Activated CD4-positive, alpha-beta T cell treated with anti-CD3 and anti-CD28 coated beads, Interleukin-2, amount 10 ng/mL, durations not matched to agents 7 days and 5 days (primary cell): ENCODE data around the gene STK16. TPM values are rescaled to one million over a fixed set of nuclear protein-coding genes. Genes with fewer than 3 reads are reported as not detected.

Source experiments
- CTCF ChIA-PET: fragments of 350-600 bp; sonication (Branson Sonifier 250); formaldehyde crosslinking; loops from one replicate; lab custom pipeline; 2021; ENCODE audit warnings: antibody characterized with exemption; lab: Charles Lee
- POLR2A ChIA-PET: fragments of 350-600 bp; sonication (Branson Sonifier 250); formaldehyde crosslinking; loops from one replicate; lab custom pipeline; 2021; ENCODE audit warnings: antibody characterized with exemption; lab: Charles Lee
- DNase-seq: peaks from one replicate; pipeline ENCODE4 v3.0.0-alpha.2; 2020
- H3K27ac Mint-ChIP-seq: one replicate; pipeline ENCODE4 v1.8.0; 2021; ENCODE audit warnings: mild to moderate bottlenecking, moderate library complexity, mixed read lengths
- H3K27me3 Mint-ChIP-seq: one replicate; pipeline ENCODE4 v1.8.0; 2021; ENCODE audit warnings: mixed read lengths
- H3K36me3 Mint-ChIP-seq: one replicate; pipeline ENCODE4 v1.8.0; 2021; ENCODE audit warnings: low read depth, mixed read lengths
- H3K4me1 Mint-ChIP-seq: one replicate; pipeline ENCODE4 v1.8.0; 2021; ENCODE audit warnings: mixed read lengths
- H3K4me3 Mint-ChIP-seq: one replicate; pipeline ENCODE4 v1.8.0; 2021; ENCODE audit warnings: mild to moderate bottlenecking, moderate library complexity, mixed read lengths
- H3K9me3 Mint-ChIP-seq: one replicate; pipeline ENCODE4 v1.8.0; 2021; ENCODE audit warnings: mixed read lengths
- total RNA-seq, 2 experiments: library from RNA; stranded (reverse); gene quantifications; one replicate each; pipeline ENCODE4 v1.2.3, GENCODE V29; 2021

Gene STK16
- total RNA-seq, 2 experiments from 2014 or later, result 33.0 to 33.5 TPM

DNA sequence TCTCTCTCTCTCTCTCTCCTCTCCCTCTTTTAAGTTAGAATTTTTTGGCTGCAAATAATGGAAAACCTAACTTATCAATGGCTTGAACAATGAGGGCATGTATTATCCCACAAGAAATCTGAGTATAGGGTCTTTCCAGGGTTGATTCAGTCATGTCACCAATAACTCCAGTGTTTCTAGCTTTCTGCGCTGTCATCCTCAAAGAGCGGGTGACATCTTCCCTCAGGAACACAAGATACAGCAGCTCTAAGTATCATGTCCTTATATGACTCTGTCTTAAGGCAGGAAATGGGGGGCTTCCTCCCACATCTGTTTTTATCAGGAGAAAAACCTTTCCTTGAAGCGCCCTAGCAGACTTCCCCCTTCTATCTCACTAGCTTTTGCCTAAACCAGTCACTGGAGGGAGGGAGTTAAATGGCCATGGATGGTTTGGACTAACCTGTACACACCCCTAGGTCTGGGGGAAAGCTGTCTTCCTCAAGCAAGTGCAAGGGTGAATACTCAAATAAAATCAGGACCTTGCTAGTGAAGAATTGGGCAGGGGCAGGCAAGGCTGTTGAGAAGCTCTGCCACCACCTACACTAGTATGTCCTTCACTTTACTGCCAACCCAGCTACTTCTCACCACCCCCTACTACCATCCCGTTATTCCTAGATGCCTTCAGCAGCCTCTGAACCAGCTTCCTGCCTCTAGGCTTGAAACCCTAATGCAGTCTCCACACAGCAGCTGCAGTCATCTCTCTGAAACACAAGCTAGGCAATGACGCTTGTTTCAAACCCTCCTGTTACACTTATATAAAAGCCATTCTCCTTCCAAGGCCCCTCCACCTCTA, 16.0 kb downstream of the STK16 start:
- ChIA-PET POLR2A (interaction anchor here (0.7 kb wide), 1 partner anchor 43 kb away, joined by 3 read pairs; the partner anchor contains the start of gene ABCB6), CTCF (interaction anchor here (0.7 to 4.4 kb wide), 11 partner anchors 9 to 80 kb away, joined by 3 to 23 read pairs (median 4); partner anchors contain the start of genes DNAJB2, GLB1L and STK16)
- H3K4me3 Mint-ChIP-seq, result no peak overlapping the region
- no peak overlapping the region for H3K27ac Mint-ChIP-seq
- no peak for DNase-seq
- H3K4me1 Mint-ChIP-seq, result no peaks in the 10 kb centered on the region
- peaks cover 17% of the 10 kb centered on the region for H3K27me3 Mint-ChIP-seq
- H3K36me3 Mint-ChIP-seq, result no peaks in the 10 kb centered on the region
- H3K9me3 Mint-ChIP-seq, result no peaks in the 10 kb centered on the region

DNA sequence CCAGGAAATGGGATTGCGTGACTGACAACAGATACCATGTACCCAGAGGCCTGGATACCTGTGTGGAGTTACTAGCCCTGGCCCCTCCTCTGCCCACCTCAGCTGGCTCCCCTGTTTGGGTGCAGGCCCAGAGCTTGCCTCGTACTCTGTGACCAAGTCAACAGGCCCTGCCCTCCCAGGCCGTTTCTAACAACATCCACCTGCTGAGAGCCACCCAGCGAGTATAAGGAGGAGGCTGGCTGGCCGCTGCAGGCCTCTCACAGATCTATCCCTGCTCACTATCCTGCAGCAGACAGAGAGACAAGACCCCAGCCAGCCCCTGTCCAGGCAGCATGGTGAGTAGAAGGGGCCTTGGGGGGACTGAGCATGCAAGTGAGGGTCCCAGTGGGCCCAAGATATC, 21.0 kb downstream of the STK16 start:
- no peak overlapping the region for H3K4me3 Mint-ChIP-seq
- CTCF ChIA-PET, result interaction anchor here (1.9 to 3.1 kb wide), 3 partner anchors 11 to 28 kb away, joined by 7 to 11 read pairs (median 8); no protein-coding TSS in a partner anchor
- no peaks in the 10 kb centered on the region for H3K36me3 Mint-ChIP-seq
- no peaks in the 10 kb centered on the region for H3K9me3 Mint-ChIP-seq
- no peak overlapping the region for H3K27ac Mint-ChIP-seq
- no peak for DNase-seq
- H3K27me3 Mint-ChIP-seq, result peaks cover 5% of the 10 kb centered on the region
- POLR2A ChIA-PET, result no interaction called here
- no peaks in the 10 kb centered on the region for H3K4me1 Mint-ChIP-seq

DNA sequence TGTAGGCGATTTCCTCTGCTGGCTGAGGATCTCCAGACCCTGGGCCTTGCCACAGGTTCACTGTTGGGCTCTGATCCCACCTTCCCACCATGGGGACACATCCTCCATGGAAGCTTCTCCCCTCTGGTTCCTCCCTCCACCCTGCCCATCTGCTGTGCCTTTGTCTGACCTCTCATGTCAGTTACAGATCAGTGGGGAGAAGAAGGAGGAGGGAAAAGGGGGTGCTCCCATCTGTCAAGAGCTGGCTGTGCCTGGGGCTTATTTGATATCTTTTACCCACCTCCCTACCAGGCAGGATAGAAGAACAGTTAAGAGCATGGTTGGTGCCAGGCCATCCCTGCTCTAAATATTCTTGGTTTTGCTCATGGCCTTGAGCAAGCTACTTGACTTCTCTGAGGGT, 21.6 kb downstream of the STK16 start:
- Mint-ChIP-seq H3K36me3 (no peaks in the 10 kb centered on the region), H3K4me3 (no peak overlapping the region), H3K9me3 (no peaks in the 10 kb centered on the region), H3K27me3 (no peaks in the 10 kb centered on the region), H3K27ac (no peak overlapping the region), H3K4me1 (no peaks in the 10 kb centered on the region)
- CTCF ChIA-PET, result interaction anchor here (0.6 to 3.1 kb wide), 4 partner anchors 10 to 145 kb away, joined by 5 to 11 read pairs (median 8); no protein-coding TSS in a partner anchor
- no peak for DNase-seq
- POLR2A ChIA-PET, result no interaction called here

DNA sequence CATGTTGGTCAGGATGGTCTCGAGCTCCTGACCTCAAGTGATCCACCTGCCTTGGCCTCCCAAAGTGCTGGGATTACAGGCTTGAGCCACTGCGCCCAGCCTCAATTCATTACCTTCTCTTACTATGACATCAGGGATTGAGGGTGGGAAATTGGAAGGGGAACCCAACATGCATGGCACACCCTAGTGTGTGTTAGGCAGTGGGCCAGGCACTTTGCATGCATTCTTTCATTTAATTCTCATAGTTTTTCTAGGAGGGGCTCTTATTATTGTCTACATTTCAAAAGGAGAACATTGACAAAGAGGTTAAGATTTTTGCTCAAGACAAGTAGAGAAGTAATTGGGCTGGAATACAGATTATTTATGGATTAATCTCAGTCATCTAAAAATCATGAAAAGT, 23.0 kb downstream of the STK16 start:
- Mint-ChIP-seq H3K4me3 (no peak overlapping the region), H3K4me1 (no peaks in the 10 kb centered on the region), H3K36me3 (no peaks in the 10 kb centered on the region), H3K27me3 (no peaks in the 10 kb centered on the region), H3K9me3 (no peaks in the 10 kb centered on the region), H3K27ac (no peak overlapping the region)
- no peak for DNase-seq
- POLR2A ChIA-PET, result no interaction called here
- CTCF ChIA-PET, result interaction anchor here (3.1 kb wide), 1 partner anchor 26 kb away, joined by 11 read pairs; no protein-coding TSS in a partner anchor

DNA sequence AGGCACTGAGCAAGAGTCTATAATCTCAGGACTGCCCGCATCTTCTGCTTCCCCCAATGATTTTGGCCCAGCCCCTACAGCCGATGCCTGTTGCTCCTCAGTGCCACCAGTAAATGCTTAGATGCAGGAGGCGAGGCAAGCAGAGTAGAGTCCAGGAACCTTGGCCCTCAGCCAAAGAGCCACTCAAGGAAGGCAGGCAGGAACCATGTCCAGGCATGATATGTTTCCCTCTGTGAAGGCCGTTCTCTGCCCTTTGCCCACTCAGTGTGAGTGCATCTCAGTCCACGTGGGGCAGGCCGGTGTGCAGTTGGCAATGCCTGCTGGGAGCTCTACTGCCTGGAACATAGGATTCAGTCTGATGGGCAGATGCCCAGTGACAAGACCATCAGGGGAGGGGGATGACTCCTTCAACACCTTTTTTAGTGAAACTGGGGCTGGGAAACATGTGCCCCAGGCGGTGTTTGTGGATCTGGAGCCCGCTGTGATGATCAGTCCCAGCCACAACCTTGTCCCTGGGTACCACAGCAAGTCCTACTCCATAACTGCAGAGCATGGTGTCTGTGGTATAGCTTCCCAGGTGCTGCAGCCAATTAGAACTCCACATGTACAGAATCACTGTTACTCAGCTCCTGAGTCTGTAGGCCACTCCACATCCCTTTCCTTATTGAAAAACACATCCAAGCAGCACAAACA, 24.2 kb downstream of the STK16 start:
- CTCF ChIA-PET, result interaction anchor here (0.7 to 1.5 kb wide), 3 partner anchors 9 to 99 kb away, joined by 3 to 9 read pairs (median 6); partner anchors contain the start of gene DNAJB2
- DNase-seq, result no peak
- no peaks in the 10 kb centered on the region for H3K4me1 Mint-ChIP-seq
- H3K27me3 Mint-ChIP-seq, result no peaks in the 10 kb centered on the region
- H3K36me3 Mint-ChIP-seq, result no peaks in the 10 kb centered on the region
- no peak overlapping the region for H3K4me3 Mint-ChIP-seq
- H3K9me3 Mint-ChIP-seq, result no peaks in the 10 kb centered on the region
- POLR2A ChIA-PET, result interaction anchor here (0.6 kb wide), 1 partner anchor 224 kb away, joined by 3 read pairs; no protein-coding TSS in a partner anchor
- H3K27ac Mint-ChIP-seq, result no peak overlapping the region

DNA sequence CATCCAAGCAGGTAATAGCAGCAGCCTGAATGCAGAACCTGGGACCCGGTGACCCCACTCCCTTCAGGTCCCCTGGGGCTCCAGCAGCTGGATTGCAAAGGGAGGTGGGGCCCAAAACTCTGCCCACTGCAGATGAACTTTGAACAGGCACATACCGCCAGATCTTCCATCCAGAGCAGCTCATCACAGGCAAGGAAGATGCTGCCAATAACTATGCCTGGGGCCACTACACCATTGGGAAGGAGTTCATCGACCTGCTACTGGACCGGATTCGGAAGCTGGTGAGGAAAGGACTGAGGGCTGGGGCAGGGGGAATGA, 24.7 kb downstream of the STK16 start:
- Mint-ChIP-seq H3K4me1 (no peaks in the 10 kb centered on the region), H3K9me3 (no peaks in the 10 kb centered on the region), H3K27ac (no peak overlapping the region), H3K27me3 (no peaks in the 10 kb centered on the region), H3K36me3 (no peaks in the 10 kb centered on the region), H3K4me3 (no peak overlapping the region)
- ChIA-PET CTCF (interaction anchor here (0.7 to 1.5 kb wide), 3 partner anchors 9 to 99 kb away, joined by 3 to 9 read pairs (median 6); partner anchors contain the start of gene DNAJB2), POLR2A (interaction anchor here (0.6 kb wide), 1 partner anchor 224 kb away, joined by 3 read pairs; no protein-coding TSS in a partner anchor)
- DNase-seq, result no peak

DNA sequence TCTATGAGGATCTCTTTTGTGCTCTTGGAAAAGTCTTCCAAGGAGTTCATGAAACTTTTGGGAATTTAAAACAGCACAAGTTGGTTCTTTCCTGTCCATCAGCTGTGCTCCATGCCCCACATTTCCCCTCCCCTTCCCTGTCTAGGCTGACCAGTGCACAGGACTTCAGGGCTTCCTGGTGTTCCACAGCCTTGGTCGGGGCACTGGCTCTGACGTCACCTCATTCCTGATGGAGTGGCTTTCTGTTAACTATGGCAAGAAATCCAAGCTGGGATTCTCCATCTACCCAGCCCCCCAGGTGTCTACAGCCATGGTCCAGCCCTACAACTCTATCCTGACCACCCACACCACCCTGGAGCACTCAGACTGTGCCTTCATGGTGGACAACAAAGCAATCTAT, 25.7 kb downstream of the STK16 start:
- Mint-ChIP-seq H3K27me3 (no peaks in the 10 kb centered on the region), H3K4me1 (no peaks in the 10 kb centered on the region), H3K36me3 (no peaks in the 10 kb centered on the region), H3K27ac (no peak overlapping the region), H3K4me3 (no peak overlapping the region), H3K9me3 (no peaks in the 10 kb centered on the region)
- CTCF ChIA-PET, result interaction anchor here (0.8 to 1.5 kb wide), 3 partner anchors 8 to 23 kb away, joined by 3 to 9 read pairs (median 5); partner anchors contain the start of gene DNAJB2
- POLR2A ChIA-PET, result no interaction called here
- no peak for DNase-seq

DNA sequence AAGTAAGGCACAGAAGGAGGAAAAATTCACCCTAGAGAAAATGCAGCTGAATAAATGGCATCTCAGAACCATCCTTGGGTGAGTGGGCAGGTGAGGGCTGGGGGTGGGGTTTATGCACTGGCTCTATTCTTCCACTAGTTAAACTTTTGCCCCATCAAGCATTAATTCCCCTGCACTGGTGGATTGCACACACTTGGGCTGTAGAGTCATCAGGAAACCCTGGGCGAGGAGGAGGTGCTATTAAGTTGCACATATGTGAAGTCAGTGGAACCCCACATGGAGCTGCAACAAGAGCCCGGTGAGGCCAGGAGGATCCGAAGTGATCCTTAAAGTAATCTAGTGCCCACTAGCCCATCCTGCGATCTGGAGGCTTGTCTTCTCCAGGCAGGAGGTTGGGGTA, 27.1 kb downstream of the STK16 start:
- Mint-ChIP-seq H3K27me3 (no peaks in the 10 kb centered on the region), H3K4me1 (peaks cover 3% of the 10 kb centered on the region), H3K4me3 (no peak overlapping the region), H3K27ac (no peak overlapping the region), H3K9me3 (no peaks in the 10 kb centered on the region), H3K36me3 (no peaks in the 10 kb centered on the region)
- ChIA-PET POLR2A (no interaction called here), CTCF (interaction anchor here (15.6 kb wide), 1 partner anchor 23 kb away, joined by 194 read pairs; no protein-coding TSS in a partner anchor)
- DNase-seq, result no peak

DNA sequence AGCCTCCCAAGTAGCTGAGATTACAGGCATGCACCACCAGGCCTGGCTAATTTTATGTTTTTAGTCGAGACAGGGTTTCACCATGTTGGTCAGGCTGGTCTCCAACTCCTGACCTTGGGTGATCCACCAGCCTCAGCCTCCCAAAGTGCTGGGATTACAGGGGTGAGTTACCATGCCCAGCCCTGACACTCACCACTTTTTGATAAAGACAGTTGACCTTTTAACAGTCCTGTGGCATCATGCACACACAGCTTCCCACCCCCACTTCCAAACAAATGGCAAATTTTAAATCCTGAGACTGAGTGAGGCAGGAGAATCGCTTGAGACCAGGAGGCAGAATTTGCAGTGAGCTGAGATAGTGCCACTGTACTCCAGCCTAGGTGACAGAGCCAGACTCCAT, 27.7 kb downstream of the STK16 start:
- CTCF ChIA-PET, result interaction anchor here (15.6 kb wide), 1 partner anchor 22 kb away, joined by 194 read pairs; no protein-coding TSS in a partner anchor
- no peak overlapping the region for H3K4me3 Mint-ChIP-seq

DNA sequence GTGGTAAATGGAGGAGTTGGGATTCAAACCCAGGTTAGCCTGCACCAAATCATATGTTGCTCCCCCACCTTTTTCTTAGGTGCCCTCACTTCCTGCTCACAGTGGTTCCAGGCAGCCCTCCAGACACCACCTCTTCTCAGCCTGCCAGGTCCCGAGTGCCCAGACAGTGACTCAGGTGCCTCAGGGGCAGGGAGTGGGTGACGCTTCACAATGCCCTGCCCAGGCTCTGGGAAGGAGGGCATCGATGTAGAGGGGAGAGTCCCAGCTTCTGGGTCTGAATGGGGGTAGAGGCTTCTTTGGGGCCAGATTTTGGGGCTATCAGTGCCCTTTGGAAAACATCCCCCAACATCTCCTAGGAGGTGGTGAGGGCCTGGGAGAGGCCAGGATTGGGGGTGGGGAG, 28.7 kb downstream of the STK16 start:
- Mint-ChIP-seq H3K9me3 (no peaks in the 10 kb centered on the region), H3K4me1 (peaks cover 19% of the 10 kb centered on the region), H3K27ac (no peak overlapping the region), H3K27me3 (no peaks in the 10 kb centered on the region), H3K36me3 (no peaks in the 10 kb centered on the region), H3K4me3 (no peak overlapping the region)
- CTCF ChIA-PET, result interaction anchor here (1.2 to 15.6 kb wide), 2 partner anchors 12 to 22 kb away, joined by 8 to 194 read pairs; no protein-coding TSS in a partner anchor
- no peak for DNase-seq
- POLR2A ChIA-PET, result no interaction called here

More for the DNA sequence above, 27.7 kb downstream of the STK16 start:
- Mint-ChIP-seq H3K27me3 (no peaks in the 10 kb centered on the region), H3K9me3 (no peaks in the 10 kb centered on the region), H3K36me3 (no peaks in the 10 kb centered on the region), H3K4me1 (peaks cover 9% of the 10 kb centered on the region), H3K27ac (no peak overlapping the region)
- no peak for DNase-seq
- POLR2A ChIA-PET, result no interaction called here

DNA sequence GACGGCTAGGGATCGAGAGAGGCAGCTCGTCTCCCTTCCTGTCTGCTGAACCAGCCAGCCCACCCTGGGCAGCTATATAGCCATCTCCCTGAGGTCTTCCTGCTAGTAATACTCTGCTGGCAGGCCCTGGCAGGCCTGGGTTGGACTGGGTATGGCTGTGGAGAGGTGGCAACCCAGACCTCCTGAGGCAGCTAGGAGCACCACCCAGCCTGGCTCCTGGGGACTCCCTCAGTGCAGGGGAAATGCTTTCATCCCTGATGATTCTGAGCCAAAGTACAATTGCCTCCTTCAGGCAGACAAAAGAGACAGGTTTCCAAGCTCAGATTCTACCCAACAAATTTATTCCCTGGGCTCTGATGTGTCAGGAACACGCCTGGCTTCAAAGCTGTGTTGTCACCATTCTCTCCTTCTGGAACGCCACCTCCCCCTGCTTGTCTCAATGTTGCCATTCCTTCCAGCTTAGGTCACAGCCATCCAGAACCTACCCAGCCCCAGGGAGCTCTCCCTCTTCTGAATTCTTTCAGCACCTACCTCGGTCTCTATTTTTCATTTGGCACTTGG, 29.2 kb downstream of the STK16 start:
- CTCF ChIA-PET, result interaction anchor here (1.2 to 15.6 kb wide), 2 partner anchors 13 to 21 kb away, joined by 8 to 194 read pairs; no protein-coding TSS in a partner anchor
- peaks cover 20% of the 10 kb centered on the region for H3K4me1 Mint-ChIP-seq
- no peak for DNase-seq
- H3K9me3 Mint-ChIP-seq, result no peaks in the 10 kb centered on the region
- POLR2A ChIA-PET, result no interaction called here
- H3K27ac Mint-ChIP-seq, result no peak overlapping the region
- no peak overlapping the region for H3K4me3 Mint-ChIP-seq
- H3K36me3 Mint-ChIP-seq, result no peaks in the 10 kb centered on the region
- H3K27me3 Mint-ChIP-seq, result no peaks in the 10 kb centered on the region
